Stimulated activated CD8-positive, alpha-beta memory T cell treated with anti-CD3 and anti-CD28 coated beads, Interleukin-12 subunit alpha, Interleukin-12 subunit beta, amount 100 ng/mL, for 1 hour (primary cell): ENCODE data around the gene ANGEL1.

ENCODE experiments used
- DNase-seq: peaks from one replicate; pipeline ENCODE4 v3.0.0-alpha.2; 2020; ENCODE audit warnings: low read depth

Gene ANGEL1

GRCh38 chr14:76765461-76765931 is 47.2 kb downstream of the ANGEL1 start:
- no peak for DNase-seq

DNA sequence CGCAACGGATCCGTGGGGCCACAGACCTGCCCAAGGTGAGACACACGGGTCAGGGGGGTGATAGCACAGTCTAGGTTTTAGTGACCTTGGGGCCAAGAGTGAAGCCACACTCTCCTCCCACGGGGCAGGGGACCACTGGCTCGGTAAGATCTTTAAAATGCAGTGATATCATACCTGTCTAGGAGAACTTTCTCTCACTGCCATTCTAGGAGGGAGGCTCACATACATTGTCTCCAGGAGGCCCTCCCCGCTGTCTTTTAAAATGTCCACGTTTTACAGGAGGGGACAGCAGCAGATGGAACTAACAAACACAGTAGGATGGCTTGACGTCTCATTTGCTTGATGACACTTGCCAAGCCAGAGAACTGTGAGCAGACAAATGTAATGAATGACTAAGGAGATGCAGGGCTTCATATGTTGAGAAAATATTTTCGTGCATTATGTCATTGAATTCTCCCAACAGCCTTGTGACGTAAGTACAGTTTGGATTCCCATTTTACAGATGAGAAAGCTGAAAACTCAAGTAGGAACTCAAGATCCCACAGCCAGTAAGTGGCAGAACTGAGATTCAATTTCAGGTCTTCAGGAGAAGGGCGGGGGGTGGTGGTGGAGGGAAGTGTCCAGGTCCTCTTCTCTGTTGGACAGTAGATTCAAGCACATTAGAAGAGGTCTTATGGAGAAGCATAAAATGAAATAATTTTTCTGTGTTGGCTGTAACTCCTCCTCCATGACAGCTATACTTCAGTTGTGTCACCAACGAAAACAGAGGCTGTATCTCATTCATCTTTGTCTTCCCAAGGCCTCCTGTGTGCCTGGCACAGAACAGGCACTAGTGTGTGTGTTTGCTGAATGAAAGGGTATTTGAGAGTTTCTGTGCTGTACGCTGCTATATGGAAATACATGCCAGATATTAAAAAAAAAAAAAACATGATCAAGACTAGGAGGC is 49.3 kb downstream of the ANGEL1 start:
- no peak for DNase-seq

DNA sequence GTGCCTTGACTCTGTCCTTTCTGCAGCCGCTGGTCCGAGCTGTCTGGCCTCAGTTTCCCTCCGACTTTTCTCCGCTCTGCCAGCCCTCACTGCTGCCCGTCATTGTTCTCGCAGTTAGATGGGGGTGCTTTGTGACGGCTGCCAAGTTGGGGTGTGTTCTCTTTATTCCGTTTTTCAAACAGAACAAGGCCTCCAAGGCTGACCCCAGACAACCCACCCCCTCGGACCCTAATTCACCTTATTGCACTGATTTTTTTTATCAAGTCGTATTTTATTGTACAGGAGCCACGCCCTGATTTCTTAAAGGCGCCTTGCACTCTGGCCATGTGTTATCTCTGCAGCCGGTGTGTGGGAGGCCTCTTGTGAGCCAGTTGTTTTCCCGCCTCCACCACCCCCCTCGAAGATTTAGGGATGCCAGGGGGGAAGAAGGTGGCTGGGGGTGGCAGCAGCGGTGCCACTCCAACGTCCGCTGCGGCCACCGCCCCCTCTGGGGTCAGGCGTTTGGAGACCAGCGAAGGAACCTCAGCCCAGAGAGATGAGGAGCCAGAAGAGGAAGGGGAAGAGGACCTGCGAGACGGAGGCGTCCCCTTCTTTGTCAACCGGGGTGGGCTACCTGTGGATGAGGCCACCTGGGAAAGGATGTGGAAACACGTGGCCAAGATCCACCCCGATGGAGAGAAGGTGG is 50.1 kb downstream of the ANGEL1 start:
- DNase-seq = no peak

DNA sequence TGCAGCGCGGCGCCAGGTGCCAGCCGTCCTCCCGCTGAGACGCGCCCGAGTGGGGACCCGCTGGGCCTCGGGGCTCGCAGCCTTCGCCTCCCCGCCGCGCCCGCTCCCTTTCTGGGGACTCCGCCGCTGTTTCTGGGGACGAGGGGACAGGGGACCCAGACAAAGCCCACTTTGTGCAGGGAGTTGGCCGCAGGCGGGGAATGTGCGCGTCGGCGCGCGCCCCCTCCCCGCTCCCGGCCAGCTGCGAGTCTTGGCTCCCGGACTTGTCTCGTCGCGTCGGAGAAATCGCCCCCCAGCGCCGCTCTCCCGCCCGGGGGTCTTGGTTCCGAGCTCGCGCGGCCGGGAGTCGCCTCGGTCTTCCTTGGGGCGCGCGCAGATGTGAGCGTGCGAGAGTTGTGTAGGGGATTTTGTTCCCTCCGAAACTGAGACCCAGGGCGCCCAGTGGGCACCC is 50.7 kb downstream of the ANGEL1 start:
- no peak for DNase-seq

- peak; percentile 26 for DNase-seq
Measured at GRCh38 chr14:76761136-76761959, 51.3 kb downstream of the ANGEL1 start, which contains the start of gene VASH1. TSS of gene VASH1 (plus strand) at chr14:76761468. CDS start at chr14:76762822, 1,354 bp downstream.

DNA sequence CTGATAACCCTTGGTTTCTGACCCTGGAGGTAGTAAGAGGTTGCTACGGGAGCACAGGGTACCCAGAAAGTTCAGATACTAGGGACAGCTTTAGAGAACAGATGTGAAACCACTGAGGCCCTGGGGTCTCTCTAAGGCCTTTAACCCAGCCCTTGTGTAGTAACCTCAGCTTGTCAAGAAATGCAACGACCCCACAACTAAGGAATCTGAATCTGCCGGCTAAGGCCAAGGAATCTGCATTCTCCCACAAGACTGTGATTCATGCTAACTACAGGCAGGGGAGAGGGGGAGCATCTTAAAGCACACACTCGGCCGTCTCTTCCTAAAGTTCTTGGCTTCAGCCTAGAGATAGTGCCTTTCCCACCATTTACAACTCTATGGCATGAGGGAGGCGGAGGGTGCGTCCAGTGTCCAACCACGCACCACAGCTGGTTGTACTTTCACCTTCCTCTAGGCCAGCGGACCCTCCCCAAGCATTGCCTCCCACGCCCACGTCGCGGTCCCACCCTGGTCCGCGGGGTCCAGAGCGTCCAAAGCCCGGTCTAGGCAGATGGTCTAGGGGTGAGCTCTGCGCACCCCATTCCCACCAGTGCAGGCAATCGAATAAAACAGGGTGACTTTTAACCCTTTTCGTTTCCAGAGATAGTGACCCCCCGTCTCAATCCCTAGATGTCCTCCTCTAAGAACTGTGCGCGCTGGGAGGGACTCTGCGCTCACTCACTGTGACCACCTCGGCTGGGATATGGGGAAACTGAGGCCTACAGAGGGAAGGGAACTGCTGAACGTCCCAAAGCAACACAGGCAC is 52.1 kb downstream of the ANGEL1 start:
- no peak for DNase-seq

DNA sequence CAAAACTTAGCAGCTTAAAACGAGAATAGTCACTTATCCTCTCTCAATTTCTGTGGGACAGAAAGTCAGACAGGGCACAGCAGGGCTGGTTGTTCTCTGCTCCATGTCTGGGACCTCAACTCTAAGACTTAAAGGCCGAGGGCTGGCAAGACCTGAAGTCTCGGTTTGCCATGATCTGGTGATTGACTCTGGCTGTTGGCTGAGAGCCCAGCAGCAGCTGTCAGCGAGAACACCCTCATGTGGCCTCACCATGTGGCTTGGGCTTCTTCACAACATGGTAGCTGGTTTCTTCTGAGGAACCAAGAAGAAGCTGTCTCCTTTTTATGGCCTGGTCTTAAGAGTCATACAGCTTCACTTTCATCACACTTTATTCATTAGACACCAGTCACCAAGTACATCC is 53.1 kb downstream of the ANGEL1 start:
- no peak for DNase-seq

GRCh38 chr14:76756371-76756750 is 56.3 kb downstream of the ANGEL1 start:
- no peak for DNase-seq

GRCh38 chr14:76755610-76756370 is 56.9 kb downstream of the ANGEL1 start:
- no peak for DNase-seq

- no peak for DNase-seq
Measured at GRCh38 chr14:76754586-76754985, 58.1 kb downstream of the ANGEL1 start.

DNA sequence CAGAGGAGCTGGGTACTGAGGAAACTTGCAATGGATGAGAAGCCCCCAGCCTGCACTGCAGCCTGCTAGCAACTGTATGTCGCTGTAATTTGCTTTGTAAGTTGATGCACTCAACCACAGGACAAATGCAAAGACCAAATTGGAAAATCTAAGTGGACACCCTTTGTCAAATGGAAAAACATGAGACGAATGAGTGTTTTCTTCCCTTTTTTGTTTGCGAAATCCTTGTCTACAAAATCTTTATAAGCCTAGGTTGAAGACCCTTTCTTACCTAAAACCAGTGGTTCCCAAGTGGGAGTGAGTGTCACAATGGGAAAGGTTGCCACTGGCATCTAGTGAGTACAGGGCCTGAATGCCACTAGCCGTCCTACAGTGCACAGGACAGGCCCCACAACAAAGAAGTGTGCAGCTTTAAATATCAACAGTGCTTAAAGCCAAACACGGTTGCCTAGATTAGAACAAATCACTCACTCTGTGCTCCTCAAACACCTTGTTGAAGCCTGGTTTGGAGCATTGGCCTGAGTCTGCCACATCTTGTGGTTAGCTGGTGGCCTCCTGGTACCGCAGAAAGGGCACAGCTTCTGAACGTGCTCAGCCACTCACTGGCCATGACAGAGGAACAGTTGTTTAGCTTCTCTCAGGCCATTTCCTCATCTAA is 59.0 kb downstream of the ANGEL1 start:
- DNase-seq = no peak

DNA sequence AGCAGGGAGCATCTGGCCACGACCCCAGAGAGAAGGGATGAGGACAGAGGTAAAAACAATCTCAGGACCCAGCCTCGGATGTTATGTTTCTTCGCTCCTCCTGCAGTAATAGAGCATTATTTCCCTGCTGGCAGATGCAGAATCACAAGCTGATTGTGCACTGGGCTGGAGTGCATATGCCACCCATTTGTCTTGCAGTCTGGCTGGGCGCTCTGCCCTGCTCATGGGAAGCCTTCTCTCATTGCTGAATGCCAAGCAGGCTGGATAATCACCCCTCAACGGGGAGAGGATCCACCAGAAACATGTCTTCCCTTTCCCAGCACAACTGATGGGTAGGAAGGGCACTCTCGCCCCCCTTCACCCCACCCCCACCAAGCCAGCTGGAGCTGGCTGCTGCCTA is 59.9 kb downstream of the ANGEL1 start:
- no peak for DNase-seq

- no peak for DNase-seq
Measured at GRCh38 chr14:76742966-76743365, 69.7 kb downstream of the ANGEL1 start.

DNA sequence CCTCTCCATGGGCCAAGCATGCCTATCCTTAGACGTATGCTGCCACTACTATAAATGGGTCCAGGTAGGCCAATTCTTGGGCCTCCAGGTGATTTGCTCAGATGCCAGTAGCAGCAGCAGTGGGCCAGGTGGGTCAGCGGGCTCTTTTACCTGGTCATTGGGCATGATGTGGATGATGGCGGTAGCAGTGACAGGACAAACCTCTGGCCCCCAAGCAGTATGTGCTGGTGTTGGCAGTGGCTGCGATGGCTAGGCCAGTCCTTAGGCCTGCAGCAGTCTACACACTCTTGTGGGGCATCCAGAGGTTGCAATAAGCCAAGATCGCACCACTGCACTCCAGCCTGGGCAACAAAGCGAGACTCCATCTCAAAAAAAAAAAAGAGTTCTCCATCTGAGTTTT is 70.5 kb downstream of the ANGEL1 start:
- no peak for DNase-seq

DNA sequence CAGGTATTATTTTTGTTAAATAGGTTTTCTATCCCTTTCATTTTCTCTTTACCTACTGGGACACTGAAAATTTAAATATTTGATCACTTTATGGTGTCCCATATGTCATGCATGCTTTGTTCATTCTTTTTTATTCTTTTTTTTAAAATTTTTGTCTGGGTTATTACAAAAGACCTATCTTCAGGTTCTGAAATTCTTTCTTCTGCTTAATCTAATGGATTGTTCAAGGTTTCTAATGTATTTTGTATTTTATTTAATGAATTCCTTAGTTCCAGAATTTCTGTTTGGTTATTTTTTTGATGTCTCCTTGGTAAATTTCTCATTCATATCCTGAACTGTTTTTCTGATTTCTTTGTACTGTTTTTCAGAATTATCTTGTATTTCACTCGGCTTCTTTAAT is 71.6 kb downstream of the ANGEL1 start:
- DNase-seq = no peak
